B cell (primary cell): ENCODE data around the gene C1orf226. TPM values are rescaled to one million over a fixed set of nuclear protein-coding genes. Genes with fewer than 3 reads are reported as not detected.

ENCODE experiments used
- ATAC-seq: fragments of 200-7000 bp; cut with Tn5 transposase; one replicate; pipeline ENCODE4 v1.10.0; 2021; ENCODE audit warnings: low read depth, mild to moderate bottlenecking, moderate number of reproducible peaks, moderate library complexity
- CTCF ChIA-PET: fragments of 350-600 bp; sonication (Branson Sonifier 250); formaldehyde crosslinking; loops from one replicate; lab custom pipeline; 2021; ENCODE audit warnings: antibody characterized with exemption, inconsistent platforms; lab: Charles Lee
- POLR2A ChIA-PET: fragments of 350-600 bp; sonication (Branson Sonifier 250); formaldehyde crosslinking; loops from one replicate; lab custom pipeline; 2021; ENCODE audit warnings: antibody characterized with exemption; lab: Charles Lee
- DNase-seq: peaks from one replicate; pipeline ENCODE4 v3.0.0; 2013
- H2AFZ ChIP-seq: 2 replicates; pipeline ENCODE4 v1.6.1; 2012; ENCODE audit warnings: mild to moderate bottlenecking, low read depth, low read length; ENCODE audit not compliant: insufficient read depth, poor library complexity, severe bottlenecking
- H3K27ac ChIP-seq, 2 donors: 1 replicate in 1 of 2; 2 replicates in 1 of 2; pipeline ENCODE4 v1.5.1; 2012 to 2013; ENCODE audit warnings: low read length in 2 of 2, mild to moderate bottlenecking in 2 of 2, moderate library complexity in 1 of 2
- H3K27me3 ChIP-seq, 4 experiments: fragments of 200-600 bp in 1 of 4; sonication (generic) in 1 of 4; replicated peaks in 1 of 4; 1 replicate in 2 of 4; 2 replicates in 2 of 4; pipeline versions ENCODE4 v1.6.1 to v1.7.0; 2013 to 2016; ENCODE audit warnings: low read length in 3 of 4, mild to moderate bottlenecking in 2 of 4, mixed read lengths in 1 of 4, moderate library complexity in 1 of 4; ENCODE audit not compliant: insufficient read depth in 4 of 4, control insufficient read depth in 3 of 4; ENCODE audit errors: control extremely low read depth in 1 of 4
- H3K36me3 ChIP-seq, 2 experiments: replicated peaks in 1 of 2; 1 replicate in 1 of 2; 2 replicates in 1 of 2; pipeline versions ENCODE4 v1.6.1 to v1.7.1; 2013; ENCODE audit warnings: low read length in 1 of 2; ENCODE audit not compliant: insufficient read depth in 2 of 2, control insufficient read depth in 1 of 2; ENCODE audit errors: control extremely low read depth in 1 of 2, extremely low read depth in 1 of 2
- H3K4me1 ChIP-seq, 2 donors: fragments of 200-600 bp in 1 of 2; sonication (generic) in 1 of 2; 1 replicate in 1 of 2; 2 replicates in 1 of 2; pipeline versions ENCODE4 v1.5.1 to v1.6.1; 2013 to 2017; ENCODE audit warnings: low read length in 2 of 2; ENCODE audit not compliant: control insufficient read depth in 2 of 2, insufficient read depth in 2 of 2
- H3K4me2 ChIP-seq: replicated peaks from 2 replicates; pipeline ENCODE3; 2012; ENCODE audit warnings: mild to moderate bottlenecking, low read depth, low read length; ENCODE audit not compliant: poor library complexity, severe bottlenecking
- H3K4me3 ChIP-seq, 5 experiments: fragments of 200-600 bp in 1 of 5; sonication (generic) in 1 of 5; 1 replicate in 3 of 5; 2 replicates in 2 of 5; pipeline versions ENCODE4 v1.5.1 to v1.7.0; 2011 to 2016; ENCODE audit warnings: low read length in 4 of 5, mild to moderate bottlenecking in 4 of 5, low read depth in 2 of 5, control low read depth in 1 of 5, moderate library complexity in 1 of 5; ENCODE audit not compliant: insufficient read depth in 1 of 5; ENCODE audit errors: control extremely low read depth in 1 of 5, extremely low read depth in 1 of 5
- H3K79me2 ChIP-seq: fragments of 200-600 bp; sonication (generic); one replicate; pipeline ENCODE4 v1.6.0; 2016; ENCODE audit warnings: low read length; ENCODE audit not compliant: control insufficient read depth, insufficient read depth
- H3K9ac ChIP-seq: fragments of 200-600 bp; sonication (generic); 2 replicates; pipeline ENCODE4 v1.6.1; 2017; ENCODE audit warnings: mild to moderate bottlenecking, low read length, moderate library complexity
- H3K9me3 ChIP-seq, 3 donors: one replicate each; pipeline versions ENCODE4 v1.6.1 to v1.7.1; 2013; ENCODE audit warnings: low read length in 2 of 3; ENCODE audit not compliant: control insufficient read depth in 2 of 3, insufficient read depth in 1 of 3; ENCODE audit errors: control extremely low read depth in 1 of 3
- H4K20me1 ChIP-seq: 2 replicates; pipeline ENCODE4 v1.6.0; 2012; ENCODE audit warnings: mild to moderate bottlenecking, low read length; ENCODE audit not compliant: insufficient read depth, control insufficient read depth, poor library complexity, severe bottlenecking
- H3K27ac Mint-ChIP-seq: one replicate; pipeline ENCODE4 v1.8.0; 2021; ENCODE audit warnings: mixed read lengths
- H3K27me3 Mint-ChIP-seq: one replicate; pipeline ENCODE4 v1.8.0; 2021; ENCODE audit warnings: mixed read lengths
- H3K4me1 Mint-ChIP-seq: one replicate; pipeline ENCODE4 v1.8.0; 2021; ENCODE audit warnings: mixed read lengths
- H3K4me3 Mint-ChIP-seq: one replicate; pipeline ENCODE4 v1.8.0; 2021; ENCODE audit warnings: mixed read lengths
- H3K9me3 Mint-ChIP-seq: one replicate; pipeline ENCODE4 v1.8.0; 2022; ENCODE audit warnings: mixed read lengths; ENCODE audit not compliant: insufficient read depth
- EZH2 ChIP-seq: IDR thresholded peaks from 2 replicates; pipeline ENCODE4 v1.6.1; 2012; ENCODE audit warnings: borderline replicate concordance, low read depth, mild to moderate bottlenecking, moderate library complexity, low read length; ENCODE audit not compliant: insufficient read depth, poor library complexity, severe bottlenecking
- WGBS: methylation state at CpG from one replicate; pipeline ENCODE4 v1.1.5; 2013; ENCODE audit warnings: missing lambda C conversion rate; ENCODE audit not compliant: insufficient coverage; 5-methylcytosine and 5-hydroxymethylcytosine counted together
- intact Hi-C: fragments of 100-400 bp; cut with micrococcal nuclease; formaldehyde crosslinking; loops from one replicate; pipeline ENCODE4 v1.10.0; 2022
- polyA plus RNA-seq: library from polyadenylated mRNA; depleted of rRNA; stranded (reverse); fragments of >200 nt; gene quantifications from 2 replicates; pipeline ENCODE4 v1.2.3, GENCODE V29; 2012
- total RNA-seq, 2 donors: library from RNA; stranded (reverse); fragments of 120-200 nt in 1 of 2; gene quantifications; 1 replicate in 1 of 2; 2 replicates in 1 of 2; pipeline versions ENCODE4 v1.2.3 to v1.2.4, GENCODE V29; 2013 to 2022
- TF ChIP-seq, protein P1 (sequence below): fragments of 200-600 bp; IDR thresholded peaks from one replicate; pipeline ENCODE4 v1.8.0; 2022; ENCODE audit warnings: antibody characterized with exemption, mild to moderate bottlenecking

The C1orf226 gene
- total and polyA plus RNA-seq, 2 donors (not counting 1 experiment from before 2014, with no cell fraction given) = 0.01 to 0.10 TPM

DNA sequence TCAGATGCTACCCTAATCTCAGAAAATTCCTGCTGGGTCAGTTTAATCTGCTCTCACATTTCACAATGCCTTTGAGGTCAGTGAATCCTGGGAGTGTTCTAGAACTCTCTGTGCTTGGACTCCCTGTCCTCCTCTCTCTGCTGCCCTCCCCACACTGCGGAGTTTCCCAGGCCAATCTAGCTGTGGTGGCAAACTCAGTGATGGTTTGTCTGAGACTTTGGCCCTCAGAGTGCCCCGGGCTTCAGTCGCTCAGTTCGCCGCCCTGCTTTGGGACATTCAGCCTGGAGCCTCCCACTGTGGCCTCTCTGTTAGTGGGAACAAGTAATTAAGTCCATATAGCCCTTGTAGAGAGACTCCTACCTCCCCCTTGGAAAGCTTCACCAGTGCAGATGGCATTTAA lies 7.1 kb downstream of the C1orf226 start:
- Histone ChIP-seq H3K27ac (no peak overlapping the region), H3K4me2 (no peak overlapping the region), H3K4me1 (peaks cover 3 to 5% of the 10 kb centered on the region in 2 donors), H3K27me3 (no peaks in the 10 kb centered on the region), H2AFZ (no peak overlapping the region), H4K20me1 (no peaks in the 10 kb centered on the region), H3K4me3 (no peak overlapping the region), H3K9ac (no peak overlapping the region), H3K9me3 (no peaks in the 10 kb centered on the region), H3K36me3 (no peaks in the 10 kb centered on the region), H3K79me2 (no peaks in the 10 kb centered on the region)
- DNase-seq (no peak), ATAC-seq (no peak)
- no peaks in the 10 kb centered on the region for H3K9me3 Mint-ChIP-seq
- no peak overlapping the region for H3K4me3 Mint-ChIP-seq
- no peak for TF ChIP-seq EZH2
- TF ChIP-seq, protein P1, sequence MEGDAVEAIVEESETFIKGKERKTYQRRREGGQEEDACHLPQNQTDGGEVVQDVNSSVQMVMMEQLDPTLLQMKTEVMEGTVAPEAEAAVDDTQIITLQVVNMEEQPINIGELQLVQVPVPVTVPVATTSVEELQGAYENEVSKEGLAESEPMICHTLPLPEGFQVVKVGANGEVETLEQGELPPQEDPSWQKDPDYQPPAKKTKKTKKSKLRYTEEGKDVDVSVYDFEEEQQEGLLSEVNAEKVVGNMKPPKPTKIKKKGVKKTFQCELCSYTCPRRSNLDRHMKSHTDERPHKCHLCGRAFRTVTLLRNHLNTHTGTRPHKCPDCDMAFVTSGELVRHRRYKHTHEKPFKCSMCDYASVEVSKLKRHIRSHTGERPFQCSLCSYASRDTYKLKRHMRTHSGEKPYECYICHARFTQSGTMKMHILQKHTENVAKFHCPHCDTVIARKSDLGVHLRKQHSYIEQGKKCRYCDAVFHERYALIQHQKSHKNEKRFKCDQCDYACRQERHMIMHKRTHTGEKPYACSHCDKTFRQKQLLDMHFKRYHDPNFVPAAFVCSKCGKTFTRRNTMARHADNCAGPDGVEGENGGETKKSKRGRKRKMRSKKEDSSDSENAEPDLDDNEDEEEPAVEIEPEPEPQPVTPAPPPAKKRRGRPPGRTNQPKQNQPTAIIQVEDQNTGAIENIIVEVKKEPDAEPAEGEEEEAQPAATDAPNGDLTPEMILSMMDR = no peak
- no CpG with 5 or more reads among the region's 5 CpGs for WGBS
- intact Hi-C loops = no loop called here
- H3K27ac Mint-ChIP-seq = no peak overlapping the region
- CTCF ChIA-PET = no interaction called here
- H3K27me3 Mint-ChIP-seq = peaks cover 21% of the 10 kb centered on the region
- peaks cover 10% of the 10 kb centered on the region for H3K4me1 Mint-ChIP-seq
- POLR2A ChIA-PET = no interaction called here

- Mint-ChIP-seq H3K27ac (no peak overlapping the region), H3K4me3 (no peak overlapping the region), H3K4me1 (peaks cover 10% of the 10 kb centered on the region), H3K9me3 (no peaks in the 10 kb centered on the region), H3K27me3 (peaks cover 21% of the 10 kb centered on the region)
- ChIA-PET POLR2A (no interaction called here), CTCF (interaction anchor here (1.3 kb wide), 1 partner anchor 333 kb away, joined by 6 read pairs; no protein-coding TSS in a partner anchor)
- DNase-seq (no peak), ATAC-seq (no peak)
- H3K27ac ChIP-seq = no peak overlapping the region
- no peak overlapping the region for H3K9ac ChIP-seq
- no peak overlapping the region for H3K4me2 ChIP-seq
- H3K36me3 ChIP-seq = no peaks in the 10 kb centered on the region
- H3K79me2 ChIP-seq = no peaks in the 10 kb centered on the region
- no peaks in the 10 kb centered on the region for H3K27me3 ChIP-seq
- peaks cover 3 to 5% of the 10 kb centered on the region in 2 donors for H3K4me1 ChIP-seq
- no peaks in the 10 kb centered on the region for H3K9me3 ChIP-seq
- H4K20me1 ChIP-seq = no peaks in the 10 kb centered on the region
- H2AFZ ChIP-seq = no peak overlapping the region
- no peak overlapping the region for H3K4me3 ChIP-seq
- no peak for TF ChIP-seq EZH2
- TF ChIP-seq, protein P1 = no peak
- WGBS = 43% methylated on average over 6 of the region's 11 CpGs
- intact Hi-C loops = no loop called here
These were observed 7.7 kb downstream of the C1orf226 start for GRCh38 chr1:162389021-162389818.
